Muscle of back (tissue), 11 donors: Measurements from ENCODE around the gene IMPACT. TPM values are rescaled to one million over a fixed set of nuclear protein-coding genes. Genes with fewer than 3 reads are reported as not detected.

ENCODE experiments used
- DNase-seq, 3 donors: peaks; one replicate each; pipeline versions ENCODE4 v3.0.0 to v3.0.0-alpha.2; 2013
- polyA plus RNA-seq, 10 donors: library from polyadenylated mRNA; unstranded; fragments of 120-200 nt; gene quantifications; one replicate each; pipeline ENCODE4 v1.2.1, GENCODE V29; 2013; ENCODE audit not compliant: insufficient read length in 10 of 10

The IMPACT gene
- polyA plus RNA-seq, 10 donors, result 32.9 to 47.1 (median 38.2) TPM

- DNase-seq, result no peak
These were observed 12.0 kb upstream of the IMPACT start for GRCh38 chr18:24414349-24415003.

GRCh38 chr18:24417480-24417879, 9.0 kb upstream of the IMPACT start:
- DNase-seq, result no peak

- no peak for DNase-seq
These were observed 5.9 kb upstream of the IMPACT start for GRCh38 chr18:24420551-24420950.

GRCh38 chr18:24421831-24422230, 4.6 kb upstream of the IMPACT start:
- DNase-seq, result no peak

GRCh38 chr18:24426073-24426397, 435 bp upstream of the IMPACT start:
- DNase-seq, result no peak

GRCh38 chr18:24427484-24427883, 1.0 kb downstream of the IMPACT start:
- DNase-seq, result peak in 1 of 3 donors; percentile 11

GRCh38 chr18:24428709-24429108, 2.2 kb downstream of the IMPACT start:
- no peak for DNase-seq

- no peak for DNase-seq
These were observed 2.7 kb downstream of the IMPACT start for GRCh38 chr18:24429188-24429587.

- DNase-seq, result no peak
These were observed 6.1 kb downstream of the IMPACT start for GRCh38 chr18:24432618-24433017.

- no peak for DNase-seq
These were observed 10.5 kb downstream of the IMPACT start for GRCh38 chr18:24436939-24437338.

- DNase-seq, result no peak
These were observed 17.4 kb downstream of the IMPACT start for GRCh38 chr18:24443870-24444269.

- no peak for DNase-seq
These were observed 20.0 kb downstream of the IMPACT start for GRCh38 chr18:24446453-24446852.

GRCh38 chr18:24446953-24447538, 20.6 kb downstream of the IMPACT start:
- DNase-seq, result no peak

- no peak for DNase-seq
These were observed 21.5 kb downstream of the IMPACT start for GRCh38 chr18:24447961-24448360.

GRCh38 chr18:24456549-24456948, 30.1 kb downstream of the IMPACT start:
- DNase-seq, result no peak

- no peak for DNase-seq
These were observed 33.3 kb downstream of the IMPACT start for GRCh38 chr18:24459772-24460171.

- DNase-seq, result no peak
These were observed 33.9 kb downstream of the IMPACT start, which contains the start of gene HRH4 for GRCh38 chr18:24460388-24460787. Gene HRH4 (plus strand): TSS chr18:24460637. CDS start chr18:24460729, 92 bp downstream.

GRCh38 chr18:24461996-24462395, 35.5 kb downstream of the IMPACT start:
- DNase-seq, result no peak

GRCh38 chr18:24462838-24463775, 36.6 kb downstream of the IMPACT start:
- peak in 1 of 3 donors; percentile 1 for DNase-seq

GRCh38 chr18:24465486-24465885, 39.0 kb downstream of the IMPACT start:
- DNase-seq, result no peak

- no peak for DNase-seq
These were observed 40.3 kb downstream of the IMPACT start for GRCh38 chr18:24466771-24467170.

GRCh38 chr18:24470022-24470618, 43.6 kb downstream of the IMPACT start:
- no peak for DNase-seq
